Endodermal cell (in vitro differentiated cells): ENCODE data around the gene MMP1. TPM values are rescaled to one million over a fixed set of nuclear protein-coding genes. Genes with fewer than 3 reads are reported as not detected.

Experiments
- DNase-seq: peaks from one replicate; pipeline ENCODE4 v3.0.0-alpha.2; 2017
- H3K27ac ChIP-seq: 2 replicates; pipeline ENCODE4 v1.5.1; 2013; ENCODE audit warnings: mild to moderate bottlenecking, low read depth, low read length, moderate library complexity
- H3K27me3 ChIP-seq: 2 replicates; pipeline ENCODE4 v1.6.1; 2013; ENCODE audit warnings: mild to moderate bottlenecking, low read length, moderate library complexity; ENCODE audit not compliant: insufficient read depth, control insufficient read depth, poor library complexity, severe bottlenecking
- H3K36me3 ChIP-seq: 2 replicates; pipeline ENCODE4 v1.7.0; 2013; ENCODE audit warnings: mild to moderate bottlenecking, low read length, moderate library complexity; ENCODE audit not compliant: control insufficient read depth, insufficient read depth
- H3K4me1 ChIP-seq: one replicate; pipeline ENCODE4 v1.7.0; 2013; ENCODE audit warnings: low read length; ENCODE audit not compliant: control insufficient read depth, insufficient read depth
- H3K4me3 ChIP-seq: 2 replicates; pipeline ENCODE4 v1.5.1; 2013; ENCODE audit warnings: mild to moderate bottlenecking, low read length, moderate library complexity
- H3K9ac ChIP-seq: 2 replicates; pipeline ENCODE4 v1.6.1; 2013; ENCODE audit warnings: mild to moderate bottlenecking, low read length, moderate library complexity; ENCODE audit not compliant: poor library complexity, severe bottlenecking; ENCODE audit errors: extremely low read depth
- H3K9me3 ChIP-seq: 2 replicates; pipeline ENCODE4 v1.6.1; 2013; ENCODE audit warnings: mild to moderate bottlenecking, low read length, moderate library complexity; ENCODE audit not compliant: control insufficient read depth
- H3K27ac Mint-ChIP-seq: 2 replicates; pipeline ENCODE4 v1.8.0; 2020; ENCODE audit warnings: mixed read lengths
- H3K27me3 Mint-ChIP-seq: 2 replicates; pipeline ENCODE4 v1.8.0; 2021; ENCODE audit warnings: mild to moderate bottlenecking, mixed read lengths; ENCODE audit not compliant: insufficient read depth
- H3K36me3 Mint-ChIP-seq: 2 replicates; pipeline ENCODE4 v1.8.0; 2020; ENCODE audit warnings: low read depth, mixed read lengths
- H3K4me1 Mint-ChIP-seq: 2 replicates; pipeline ENCODE4 v1.8.0; 2020; ENCODE audit warnings: mixed read lengths
- H3K4me3 Mint-ChIP-seq: 2 replicates; pipeline ENCODE4 v1.8.0; 2020; ENCODE audit warnings: mild to moderate bottlenecking, moderate library complexity, mixed read lengths
- H3K9me3 Mint-ChIP-seq: 2 replicates; pipeline ENCODE4 v1.8.0; 2020; ENCODE audit warnings: mild to moderate bottlenecking, mixed read lengths
- WGBS, 2 experiments: methylation state at CpG; one replicate each; pipeline versions ENCODE4 v1.1.5 to v1.1.7; 2013; ENCODE audit warnings: missing lambda C conversion rate in 2 of 2, mixed read lengths in 1 of 2; ENCODE audit not compliant: insufficient coverage in 1 of 2, insufficient read length in 1 of 2; 5-methylcytosine and 5-hydroxymethylcytosine counted together
- total RNA-seq, 2 donors: library from RNA; stranded (reverse); fragmentation: NEBNext Ultra II Directional in 1 of 2; extraction: Animal tissue kit (Norgen Biotek cat#: 25700) in 1 of 2; gene quantifications; 2 replicates in 1 of 2; 3 replicates in 1 of 2; pipeline ENCODE4 v1.2.1, GENCODE V29; 2021
- TF ChIP-seq, protein P1 (sequence below): fragments of 200-600 bp; sonication (generic); conservative IDR thresholded peaks from 2 replicates; pipeline ENCODE4 v1.5.0; 2021; ENCODE audit warnings: antibody characterized with exemption, mild to moderate bottlenecking

Gene MMP1
- total RNA-seq, 2 donors from 2014 or later, result not detected

DNA sequence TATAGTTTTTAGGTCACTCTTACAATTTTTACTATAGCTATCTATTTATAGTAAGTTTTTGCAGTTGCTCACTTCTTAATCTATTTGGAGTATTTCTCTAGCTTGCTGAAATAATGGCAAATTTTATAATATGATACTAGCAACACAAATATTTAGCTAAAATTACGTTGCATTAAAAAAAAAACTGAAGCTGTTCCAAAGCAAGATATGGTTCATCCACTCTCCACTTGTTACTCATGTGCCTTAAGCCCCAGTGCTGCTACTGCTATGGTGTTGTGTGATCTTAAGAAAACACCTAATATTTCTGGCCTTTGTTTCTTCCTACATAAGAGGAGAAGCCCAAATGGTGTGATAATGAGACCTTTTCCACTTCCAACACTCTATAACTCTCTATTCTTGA lies 45.0 kb upstream of the MMP1 start:
- H3K4me3 Mint-ChIP-seq, result no peak overlapping the region
- no peak overlapping the region for H3K27ac Mint-ChIP-seq
- H3K36me3 Mint-ChIP-seq, result no peaks in the 10 kb centered on the region
- peaks cover 5% of the 10 kb centered on the region for H3K4me1 Mint-ChIP-seq
- peaks cover 2% of the 10 kb centered on the region for H3K9me3 Mint-ChIP-seq
- no peak for DNase-seq
- Histone ChIP-seq H3K4me1 (no peaks in the 10 kb centered on the region), H3K4me3 (no peak overlapping the region), H3K9ac (no peak overlapping the region), H3K27ac (no peak overlapping the region), H3K36me3 (no peaks in the 10 kb centered on the region), H3K9me3 (no peaks in the 10 kb centered on the region), H3K27me3 (no peaks in the 10 kb centered on the region)
- TF ChIP-seq, protein P1, sequence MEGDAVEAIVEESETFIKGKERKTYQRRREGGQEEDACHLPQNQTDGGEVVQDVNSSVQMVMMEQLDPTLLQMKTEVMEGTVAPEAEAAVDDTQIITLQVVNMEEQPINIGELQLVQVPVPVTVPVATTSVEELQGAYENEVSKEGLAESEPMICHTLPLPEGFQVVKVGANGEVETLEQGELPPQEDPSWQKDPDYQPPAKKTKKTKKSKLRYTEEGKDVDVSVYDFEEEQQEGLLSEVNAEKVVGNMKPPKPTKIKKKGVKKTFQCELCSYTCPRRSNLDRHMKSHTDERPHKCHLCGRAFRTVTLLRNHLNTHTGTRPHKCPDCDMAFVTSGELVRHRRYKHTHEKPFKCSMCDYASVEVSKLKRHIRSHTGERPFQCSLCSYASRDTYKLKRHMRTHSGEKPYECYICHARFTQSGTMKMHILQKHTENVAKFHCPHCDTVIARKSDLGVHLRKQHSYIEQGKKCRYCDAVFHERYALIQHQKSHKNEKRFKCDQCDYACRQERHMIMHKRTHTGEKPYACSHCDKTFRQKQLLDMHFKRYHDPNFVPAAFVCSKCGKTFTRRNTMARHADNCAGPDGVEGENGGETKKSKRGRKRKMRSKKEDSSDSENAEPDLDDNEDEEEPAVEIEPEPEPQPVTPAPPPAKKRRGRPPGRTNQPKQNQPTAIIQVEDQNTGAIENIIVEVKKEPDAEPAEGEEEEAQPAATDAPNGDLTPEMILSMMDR, result no peak
- 83% methylated on average over 1 of the region's 1 CpG; no CpG with 5 or more reads in 1 of the 2 experiments for WGBS, 2 experiments
- no peaks in the 10 kb centered on the region for H3K27me3 Mint-ChIP-seq

DNA sequence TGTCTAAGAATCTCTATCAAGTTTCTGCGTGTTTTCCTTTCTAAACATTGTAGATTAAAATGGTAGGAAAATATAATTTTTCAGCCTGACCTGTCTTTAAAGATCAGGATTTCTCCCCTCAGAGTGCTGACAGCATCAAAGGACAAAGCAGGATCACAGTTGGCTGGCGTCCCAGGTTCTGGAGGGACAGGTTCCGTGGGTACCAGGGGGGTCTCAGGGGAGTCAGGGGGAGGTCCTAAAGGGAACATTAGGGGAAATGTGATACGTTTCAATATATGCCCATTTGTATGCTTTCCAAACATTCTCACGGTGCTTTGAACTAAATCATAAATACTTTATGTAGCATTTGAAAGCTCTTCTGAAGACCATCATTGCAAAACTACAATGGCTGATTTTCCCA lies 42.1 kb upstream of the MMP1 start:
- no peaks in the 10 kb centered on the region for H3K27me3 ChIP-seq
- no peak overlapping the region for H3K27ac ChIP-seq
- H3K4me3 Mint-ChIP-seq, result no peak overlapping the region
- H3K4me1 Mint-ChIP-seq, result peaks cover 18% of the 10 kb centered on the region
- no peak for DNase-seq
- H3K4me1 ChIP-seq, result no peaks in the 10 kb centered on the region
- H3K4me3 ChIP-seq, result no peak overlapping the region
- no peaks in the 10 kb centered on the region for H3K27me3 Mint-ChIP-seq
- H3K27ac Mint-ChIP-seq, result no peak overlapping the region
- no peak overlapping the region for H3K9ac ChIP-seq
- H3K36me3 ChIP-seq, result no peaks in the 10 kb centered on the region
- H3K9me3 Mint-ChIP-seq, result no peaks in the 10 kb centered on the region
- TF ChIP-seq, protein P1, result no peak
- WGBS, 2 experiments, result 87 to 92% methylated on average over 3 to 5 of the region's 5 CpGs
- no peaks in the 10 kb centered on the region for H3K36me3 Mint-ChIP-seq
- no peaks in the 10 kb centered on the region for H3K9me3 ChIP-seq

DNA sequence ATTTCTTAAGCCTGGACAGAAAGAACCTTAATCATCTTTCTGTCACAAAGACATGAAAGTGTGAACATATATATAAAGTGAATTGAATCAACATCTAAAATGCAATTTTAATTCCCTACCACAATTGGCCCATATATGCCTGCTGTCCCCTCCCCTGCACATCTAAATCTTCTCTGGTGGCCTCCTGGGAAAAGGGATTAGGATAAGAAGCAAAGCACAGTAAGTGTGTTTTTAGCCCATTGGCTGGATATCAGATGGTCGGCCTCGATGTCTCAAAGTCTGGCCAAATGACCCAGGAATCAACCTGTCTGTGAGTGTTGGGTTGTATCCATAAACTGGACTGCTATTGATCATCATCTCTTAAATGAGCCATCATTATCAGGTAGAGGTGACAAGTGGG lies 39.7 kb upstream of the MMP1 start:
- H3K4me1 ChIP-seq, result no peaks in the 10 kb centered on the region
- no peaks in the 10 kb centered on the region for H3K9me3 Mint-ChIP-seq
- H3K27me3 Mint-ChIP-seq, result no peaks in the 10 kb centered on the region
- H3K4me1 Mint-ChIP-seq, result peaks cover 13% of the 10 kb centered on the region
- no peak for DNase-seq
- no peak overlapping the region for H3K27ac ChIP-seq
- no peak overlapping the region for H3K27ac Mint-ChIP-seq
- no peaks in the 10 kb centered on the region for H3K9me3 ChIP-seq
- no peak overlapping the region for H3K4me3 ChIP-seq
- no peaks in the 10 kb centered on the region for H3K27me3 ChIP-seq
- H3K9ac ChIP-seq, result no peak overlapping the region
- TF ChIP-seq, protein P1, result no peak
- H3K4me3 Mint-ChIP-seq, result no peak overlapping the region
- no peaks in the 10 kb centered on the region for H3K36me3 Mint-ChIP-seq
- 93% methylated on average over 2 of the region's 2 CpGs; no CpG with 5 or more reads in 1 of the 2 experiments for WGBS, 2 experiments
- no peaks in the 10 kb centered on the region for H3K36me3 ChIP-seq
